SK-N-SH (cell line): Measurements from ENCODE around the gene HEXIM1. TPM values are rescaled to one million over a fixed set of nuclear protein-coding genes. Genes with fewer than 3 reads are reported as not detected.

Source experiments
- CTCF ChIA-PET: fragments of 300-600, 350-600 bp; formaldehyde crosslinking; extraction: SDS; loops from one replicate; lab custom pipeline; 2021; lab: Yijun Ruan, JAX
- POLR2A ChIA-PET: fragments of 350-600 bp; sonication (Branson Sonifier 250); formaldehyde crosslinking; extraction: SDS; loops from one replicate; lab custom pipeline; 2020; ENCODE audit warnings: antibody characterized with exemption, inconsistent platforms; lab: Yijun Ruan, JAX
- DNase-seq: peaks from one replicate; pipeline ENCODE4 v3.0.0; 2012
- H2AFZ ChIP-seq: fragments of 200-600 bp; sonication (generic); 2 replicates; pipeline ENCODE4 v1.8.1; 2016; ENCODE audit warnings: antibody characterized with exemption, mild to moderate bottlenecking, low read depth
- H3F3A ChIP-seq: fragments of 200-600 bp; sonication (generic); replicated peaks from 2 replicates; pipeline ENCODE3; 2016; ENCODE audit warnings: antibody characterized with exemption, mild to moderate bottlenecking; ENCODE audit not compliant: insufficient read depth
- H3K27ac ChIP-seq, 2 experiments: fragments of 200-500 bp in 1 of 2; fragments of 200-600 bp in 1 of 2; sonication (Bioruptor generic) in 1 of 2; sonication (generic), shearing (Covaris generic) in 1 of 2; 2 replicates each; pipeline versions ENCODE4 v1.5.1 to v1.6.1; 2014 to 2016; ENCODE audit warnings: low read depth in 2 of 2, inconsistent platforms in 1 of 2, low read length in 1 of 2, mild to moderate bottlenecking in 1 of 2, mixed read lengths in 1 of 2
- H3K27me3 ChIP-seq: fragments of 200-600 bp; sonication (generic), shearing (Covaris generic); 2 replicates; pipeline ENCODE4 v1.6.1; 2016; ENCODE audit warnings: mixed run types; ENCODE audit not compliant: insufficient read depth
- H3K36me3 ChIP-seq, 2 experiments: fragments of 200-500 bp in 1 of 2; fragments of 200-600 bp in 1 of 2; sonication (Bioruptor generic) in 1 of 2; sonication (generic) in 1 of 2; replicated peaks in 1 of 2; 2 replicates each; pipeline versions ENCODE3 to v1.5.1; 2014 to 2016; ENCODE audit warnings: low read length in 1 of 2, mild to moderate bottlenecking in 1 of 2; ENCODE audit not compliant: insufficient read depth in 2 of 2, control insufficient read depth in 1 of 2
- H3K4me1 ChIP-seq, 2 experiments: fragments of 200-500 bp in 1 of 2; fragments of 200-600 bp in 1 of 2; sonication (Bioruptor generic) in 1 of 2; sonication (generic), shearing (Covaris generic) in 1 of 2; 2 replicates each; pipeline versions ENCODE4 v1.5.1 to v1.6.1; 2014 to 2016; ENCODE audit warnings: low read depth in 1 of 2, low read length in 1 of 2, mixed run types in 1 of 2; ENCODE audit not compliant: insufficient read depth in 2 of 2, control insufficient read depth in 1 of 2
- H3K4me2 ChIP-seq: fragments of 200-600 bp; sonication (generic), shearing (Covaris generic); 2 replicates; pipeline ENCODE4 v1.6.1; 2017; ENCODE audit warnings: mixed run types
- H3K4me3 ChIP-seq, 2 experiments: fragments of 200-500 bp in 1 of 2; fragments of 200-600 bp in 1 of 2; sonication (Bioruptor generic) in 1 of 2; sonication (generic), shearing (Covaris generic) in 1 of 2; 2 replicates each; pipeline versions ENCODE4 v1.5.1 to v1.8.1; 2014 to 2016; ENCODE audit warnings: low read depth in 2 of 2, inconsistent platforms in 1 of 2, low read length in 1 of 2, mild to moderate bottlenecking in 1 of 2, mixed read lengths in 1 of 2, moderate library complexity in 1 of 2
- H3K79me2 ChIP-seq: fragments of 200-600 bp; sonication (generic); 2 replicates; pipeline ENCODE4 v1.8.1; 2017; ENCODE audit warnings: mild to moderate bottlenecking; ENCODE audit not compliant: insufficient read depth
- H3K9ac ChIP-seq: fragments of 200-600 bp; sonication (generic); 2 replicates; pipeline ENCODE4 v1.6.1; 2017; ENCODE audit warnings: mixed run types
- H3K9me2 ChIP-seq: fragments of 200-600 bp; sonication (generic); 2 replicates; pipeline ENCODE4 v1.6.1; 2017; ENCODE audit warnings: mixed run types
- H3K9me3 ChIP-seq: fragments of 200-600 bp; sonication (generic); 2 replicates; pipeline ENCODE4 v1.6.1; 2017; ENCODE audit warnings: mixed run types, mild to moderate bottlenecking, moderate library complexity
- H4K20me1 ChIP-seq: fragments of 200-600 bp; sonication (generic); 2 replicates; pipeline ENCODE4 v1.6.1; 2017; ENCODE audit warnings: mild to moderate bottlenecking, mixed run types; ENCODE audit not compliant: insufficient read depth
- ELF1 ChIP-seq: IDR thresholded peaks from 2 replicates; pipeline ENCODE4 v1.4.0; 2012
- FOSL2 ChIP-seq: IDR thresholded peaks from 2 replicates; pipeline ENCODE4 v1.4.0; 2012; ENCODE audit warnings: low read depth, mild to moderate bottlenecking, moderate library complexity, borderline replicate concordance
- GABPA ChIP-seq: IDR thresholded peaks from 2 replicates; pipeline ENCODE4 v1.4.0; 2012; ENCODE audit warnings: low read depth, mild to moderate bottlenecking
- GATA2 ChIP-seq: sonication (generic); formaldehyde crosslinking; IDR thresholded peaks from 2 replicates; pipeline ENCODE4 v1.5.0; 2020; ENCODE audit warnings: mild to moderate bottlenecking, missing genetic modification reagents
- JUND ChIP-seq: IDR thresholded peaks from 2 replicates; pipeline ENCODE4 v1.4.0; 2012
- MEF2A ChIP-seq: IDR thresholded peaks from 2 replicates; pipeline ENCODE4 v1.4.0; 2012; ENCODE audit warnings: low read depth, borderline replicate concordance
- MXI1 ChIP-seq: IDR thresholded peaks from 2 replicates; pipeline ENCODE4 v1.6.1; 2012; ENCODE audit warnings: mild to moderate bottlenecking, low read depth, low read length, improper control_type of control experiment
- NFIC ChIP-seq: IDR thresholded peaks from 2 replicates; pipeline ENCODE4 v1.4.0; 2012; ENCODE audit warnings: borderline replicate concordance
- NRF1 ChIP-seq: IDR thresholded peaks from 2 replicates; pipeline ENCODE4 v1.6.1; 2012; ENCODE audit warnings: low read depth, mild to moderate bottlenecking, low read length
- RAD21 ChIP-seq: IDR thresholded peaks from 2 replicates; pipeline ENCODE4 v1.6.1; 2012; ENCODE audit warnings: mild to moderate bottlenecking, low read length
- SIN3A ChIP-seq: IDR thresholded peaks from 2 replicates; pipeline ENCODE4 v1.6.1; 2012; ENCODE audit warnings: low read depth, mild to moderate bottlenecking, low read length, moderate library complexity, borderline replicate concordance
- SMC3 ChIP-seq: IDR thresholded peaks from 2 replicates; pipeline ENCODE4 v1.6.1; 2012; ENCODE audit warnings: low read depth, low read length, improper control_type of control experiment
- TAF1 ChIP-seq: IDR thresholded peaks from 2 replicates; pipeline ENCODE4 v1.6.1; 2012; ENCODE audit warnings: low read depth, mild to moderate bottlenecking, low read length, moderate library complexity, borderline replicate concordance
- TCF12 ChIP-seq: IDR thresholded peaks from 2 replicates; pipeline ENCODE4 v1.4.0; 2012
- YY1 ChIP-seq: IDR thresholded peaks from 2 replicates; pipeline ENCODE4 v1.4.0; 2012; ENCODE audit warnings: low read depth, mild to moderate bottlenecking
- WGBS: methylation state at CpG from one replicate; pipeline ENCODE4 v1.1.6; 2017; ENCODE audit warnings: low lambda C conversion rate; 5-methylcytosine and 5-hydroxymethylcytosine counted together
- polyA plus RNA-seq, 3 experiments: library from polyadenylated mRNA; depleted of rRNA; stranded (reverse); fragments of >200 nt; gene quantifications; 2 replicates each; pipeline ENCODE4 v1.2.3, GENCODE V29; 2012

HEXIM1 gene
- polyA plus RNA-seq, 1 of the 3 experiments (the other 2 are of a cell fraction), result 20.7 TPM

GRCh38 chr17:45135192-45135977 is 12.9 kb upstream of the HEXIM1 start, which contains the start of gene ACBD4 (continued):
- TF ChIP-seq RAD21, result peak; percentile 95
- TF ChIP-seq SMC3, result peak; percentile 99
- TF ChIP-seq MEF2A, result no peak
- TF ChIP-seq NFIC, result no peak; the same call in 1 of the 2 replicates
- TF ChIP-seq GATA2 (CRISPR knock-in tag), result no peak
- TF ChIP-seq FOSL2, result no peak

GRCh38 chr17:45135978-45136791 is 12.1 kb upstream of the HEXIM1 start:
- Histone ChIP-seq H3K4me1 (peaks cover 0 to 22% of the 10 kb centered on the region in 2 experiments; a peak in 1 of 4 replicates), H3K9me3 (no peaks in the 10 kb centered on the region), H3K4me2 (peak overlapping the region; percentile 95), H4K20me1 (no peaks in the 10 kb centered on the region), H3K27me3 (no peaks in the 10 kb centered on the region), H3K9me2 (no peaks in the 10 kb centered on the region), H3K27ac (peak overlapping the region in 1 of 2 experiments; percentile 60; a peak in 1 of 4 replicates), H3K79me2 (peaks cover 10% of the 10 kb centered on the region), H2AFZ (peak overlapping the region; percentile 60), H3K4me3 (peak overlapping the region; percentile 81 to 85), H3K36me3 (peaks cover 0 to 3% of the 10 kb centered on the region in 2 experiments), H3K9ac (peak overlapping the region; percentile 61), H3F3A (peaks cover 6% of the 10 kb centered on the region)
- ChIA-PET CTCF (interaction anchor here (0.6 to 10.8 kb wide), 78 partner anchors 12 to 428 kb away, joined by 3 to 209 read pairs (median 6); partner anchors contain the start of genes EFTUD2, FMNL1, HEXIM1 and HEXIM2), POLR2A (interaction anchor here (1.2 to 5.4 kb wide), 5 partner anchors 10 to 62 kb away, joined by 3 to 47 read pairs (median 8); partner anchors contain the start of gene HEXIM1)
- DNase-seq, result peak; percentile 31
- 77% methylated on average over 11 of the region's 21 CpGs for WGBS
- TF ChIP-seq JUND (no peak), GABPA (no peak), NRF1 (no peak), ELF1 (no peak), MXI1 (no peak), TCF12 (no peak), TAF1 (no peak), SIN3A (no peak), YY1 (no peak)
